ENCODE results near the gene CC2D2B. TPM values are rescaled to one million over a fixed set of nuclear protein-coding genes. Genes with fewer than 3 reads are reported as not detected.

Gene CC2D2B
- total and polyA plus RNA-seq, 2 of the 13 experiments (the other 11 are each of a cell fraction or from before 2014, with no cell fraction given) = 0.20 TPM; not detected in 1

- WGBS (ENCODE audit: low lambda C conversion rate) = 39% methylated on average over 2 of the region's 2 CpGs
- Histone ChIP-seq H3K9me3 (ENCODE audit: low read length) (no peaks in the 10 kb centered on the region), H3K4me2 (ENCODE audit: low read depth, low read length) (no peak overlapping the region), H3K9ac (ENCODE audit: insufficient read depth, low read depth, low read length) (no peak overlapping the region), H3K4me1 (ENCODE audit: insufficient read depth, low read length) (no peaks in the 10 kb centered on the region), H3K79me2 (ENCODE audit: insufficient read depth, low read length) (no peaks in the 10 kb centered on the region), H4K20me1 (ENCODE audit: insufficient read depth, low read length) (no peaks in the 10 kb centered on the region), H3K27me3 (ENCODE audit: control insufficient read depth in 1 of 2, insufficient read depth in 2 of 2, low read length in 2 of 2) (no peaks in the 10 kb centered on the region), H2AFZ (ENCODE audit: low read length) (no peak overlapping the region), H3K4me3 (replicated peaks in 1 of 3; ENCODE audit: insufficient read depth in 1 of 3, low read depth in 2 of 3, low read length in 3 of 3) (no peak overlapping the region), H3K27ac (ENCODE audit: extremely low read length, insufficient read depth, low read length) (no peak overlapping the region), H3K36me3 (replicated peaks in 1 of 2; ENCODE audit: control insufficient read depth in 1 of 2, insufficient read depth in 2 of 2, low read length in 2 of 2) (no peaks in the 10 kb centered on the region)
- TF ChIP-seq HNRNPL (IDR thresholded peaks at IDR 0.05; ENCODE audit: low read depth, low read length) (no peak), DMTF1 (CRISPR knock-in tag; IDR thresholded peaks at IDR 0.05) (no peak)
- no TSS peak for BruUV-seq (replicated peaks)
- FAIRE-seq (no peak), ATAC-seq (no peak), DNase-seq (ENCODE audit: low spot score) (no peak)
- POLR2A ChIA-PET = no interaction called here
- intact Hi-C loops (cut with micrococcal nuclease; ENCODE audit: unreplicated experiment) (no loop called here), in situ Hi-C loops (cut with HindIII; ENCODE audit: extremely low pct_ligation_motif_present, low pct_unique_long_range_greater_than_20kb) (loop anchor here (5.0 kb wide), 2 partner anchors 283 to 323 kb away; no protein-coding TSS in a partner anchor)
- CTCF ChIA-PET (ENCODE audit: low intra/inter-chr PET ratio, low total read pairs) = no interaction called here
Measured at GRCh38 chr10:96014473-96015102, 106.8 kb downstream of the CC2D2B start.

GRCh38 chr10:96017191-96017687 lies 109.5 kb downstream of the CC2D2B start:
- POLR2A ChIA-PET = interaction anchor here (0.8 kb wide), 1 partner anchor 113 kb away, joined by 4 read pairs; the partner anchor contains the start of gene ZNF518A
- peak; percentile 68 for DNase-seq (ENCODE audit: low spot score)
- 0 out of 2 replicates have a peak, but pooled peaks have one; percentile 25 for TF ChIP-seq ZFP36L2 (CRISPR knock-in tag; IDR thresholded peaks at IDR 0.05)
- no peak for TF ChIP-seq SMARCC2 (IDR thresholded peaks at IDR 0.05)
- TF ChIP-seq CTCF (CRISPR knock-in tag; IDR thresholded peaks at IDR 0.05) = peak; percentile 89
- TF ChIP-seq STAG1 (CRISPR knock-in tag; IDR thresholded peaks at IDR 0.05) = peak; percentile 96
- TF ChIP-seq MXI1 (IDR thresholded peaks at IDR 0.05; ENCODE audit: borderline replicate concordance, low read depth, low read length) = no peak
- peak; percentile 62 for TF ChIP-seq ARID3A (IDR thresholded peaks at IDR 0.05; ENCODE audit: low read depth, low read length)
- TF ChIP-seq ATM (IDR thresholded peaks at IDR 0.05; ENCODE audit: borderline replicate concordance) = no peak
- peak; percentile 73; the same call in 1 of the 2 replicates for TF ChIP-seq RAD21 (CRISPR knock-in tag; IDR thresholded peaks at IDR 0.05)
- TF ChIP-seq ZNF737 (CRISPR knock-in tag; IDR thresholded peaks at IDR 0.05; ENCODE audit: borderline replicate concordance) = no peak
- TF ChIP-seq ZNF605 (CRISPR knock-in tag; IDR thresholded peaks at IDR 0.05) = no peak

More at GRCh38 chr10:96017191-96017687, 109.5 kb downstream of the CC2D2B start:
- in situ Hi-C loops (cut with HindIII; ENCODE audit: extremely low pct_ligation_motif_present, low pct_unique_long_range_greater_than_20kb) (loop anchor here (5.0 kb wide), 2 partner anchors 280 to 320 kb away; no protein-coding TSS in a partner anchor), intact Hi-C loops (cut with micrococcal nuclease; ENCODE audit: unreplicated experiment) (loop anchor here (1.0 kb wide), 2 partner anchors 212 to 276 kb away; no protein-coding TSS in a partner anchor)
- no peak overlapping the region for H2AFZ ChIP-seq (ENCODE audit: low read length)
- no TSS peak for BruUV-seq (replicated peaks)
- no peaks in the 10 kb centered on the region for H3K27me3 ChIP-seq (ENCODE audit: control insufficient read depth in 1 of 2, insufficient read depth in 2 of 2, low read length in 2 of 2)
- no peaks in the 10 kb centered on the region for H4K20me1 ChIP-seq (ENCODE audit: insufficient read depth, low read length)
- H3K79me2 ChIP-seq (ENCODE audit: insufficient read depth, low read length) = no peaks in the 10 kb centered on the region
- no peak overlapping the region for H3K9ac ChIP-seq (ENCODE audit: insufficient read depth, low read depth, low read length)
- H3K27ac ChIP-seq (ENCODE audit: extremely low read length, insufficient read depth, low read length) = no peak overlapping the region
- CTCF ChIA-PET (ENCODE audit: low intra/inter-chr PET ratio, low total read pairs) = interaction anchor here (0.5 to 2.3 kb wide), 5 partner anchors 212 to 354 kb away, joined by 3 to 16 read pairs (median 4); no protein-coding TSS in a partner anchor
- WGBS (ENCODE audit: low lambda C conversion rate) = 4% methylated on average over 5 of the region's 5 CpGs
- H3K36me3 ChIP-seq (replicated peaks in 1 of 2; ENCODE audit: control insufficient read depth in 1 of 2, insufficient read depth in 2 of 2, low read length in 2 of 2) = no peaks in the 10 kb centered on the region
- peak; percentile 97 for ATAC-seq
- H3K9me3 ChIP-seq (ENCODE audit: low read length) = no peaks in the 10 kb centered on the region
- H3K4me2 ChIP-seq (ENCODE audit: low read depth, low read length) = no peak overlapping the region
- peak; percentile 91 for FAIRE-seq
- no peaks in the 10 kb centered on the region for H3K4me1 ChIP-seq (ENCODE audit: insufficient read depth, low read length)
- H3K4me3 ChIP-seq (replicated peaks in 1 of 3; ENCODE audit: insufficient read depth in 1 of 3, low read depth in 2 of 3, low read length in 3 of 3) = no peak overlapping the region
